Mesenchymal stem cell (in vitro differentiated cells and primary cell): Measurements from ENCODE around the gene ARAP2.

ENCODE experiments used
- DNase-seq: peaks from one replicate; pipeline ENCODE4 v3.0.0-alpha.2; 2013
- H2AFZ ChIP-seq: one replicate; pipeline ENCODE4 v1.6.1; 2013; ENCODE audit warnings: low read depth, mild to moderate bottlenecking, control low read depth, inconsistent platforms, low read length, moderate library complexity
- H2AK5ac ChIP-seq: 2 replicates; pipeline ENCODE4 v1.6.1; 2013; ENCODE audit warnings: low read length, moderate library complexity, mild to moderate bottlenecking, inconsistent platforms; ENCODE audit not compliant: severe bottlenecking
- H2BK120ac ChIP-seq: one replicate; pipeline ENCODE4 v1.6.1; 2013; ENCODE audit warnings: low read depth, mild to moderate bottlenecking, inconsistent platforms, low read length, moderate library complexity
- H2BK12ac ChIP-seq, 2 experiments: one replicate each; pipeline ENCODE4 v1.6.1; 2013; ENCODE audit warnings: inconsistent platforms in 2 of 2, low read length in 2 of 2, mild to moderate bottlenecking in 2 of 2, moderate library complexity in 2 of 2, control low read depth in 1 of 2
- H2BK15ac ChIP-seq: one replicate; pipeline ENCODE4 v1.6.1; 2013; ENCODE audit warnings: mild to moderate bottlenecking, low read depth, inconsistent platforms; ENCODE audit not compliant: poor library complexity, severe bottlenecking
- H2BK5ac ChIP-seq: 2 replicates; pipeline ENCODE4 v1.6.1; 2013; ENCODE audit warnings: low read depth, mild to moderate bottlenecking, low read length, control low read depth, inconsistent platforms; ENCODE audit not compliant: poor library complexity, severe bottlenecking
- H3K14ac ChIP-seq, 2 experiments: one replicate each; pipeline ENCODE4 v1.6.1; 2013; ENCODE audit warnings: inconsistent platforms in 2 of 2, low read length in 2 of 2, control low read depth in 1 of 2, mild to moderate bottlenecking in 1 of 2, moderate library complexity in 1 of 2
- H3K18ac ChIP-seq, 2 experiments: one replicate each; pipeline ENCODE4 v1.6.1; 2013; ENCODE audit warnings: inconsistent platforms in 2 of 2, low read length in 2 of 2, control low read depth in 1 of 2, low read depth in 1 of 2, mild to moderate bottlenecking in 1 of 2
- H3K23ac ChIP-seq, 2 experiments: one replicate each; pipeline ENCODE4 v1.6.1; 2013; ENCODE audit warnings: inconsistent platforms in 2 of 2, low read length in 2 of 2, mild to moderate bottlenecking in 2 of 2, moderate library complexity in 2 of 2, control low read depth in 1 of 2
- H3K27ac ChIP-seq: 2 replicates; pipeline ENCODE4 v1.5.1; 2013; ENCODE audit warnings: mild to moderate bottlenecking, moderate library complexity, low read length, control low read depth, inconsistent platforms; ENCODE audit not compliant: poor library complexity, severe bottlenecking
- H3K27me3 ChIP-seq, 2 experiments: 2 replicates each; pipeline versions ENCODE4 v1.6.1 to v1.7.0; 2013; ENCODE audit warnings: low read length in 2 of 2, mild to moderate bottlenecking in 2 of 2, moderate library complexity in 2 of 2, control low read depth in 1 of 2, inconsistent platforms in 1 of 2; ENCODE audit not compliant: control insufficient read depth in 1 of 2, insufficient read depth in 1 of 2
- H3K36me3 ChIP-seq, 2 experiments: 2 replicates each; pipeline versions ENCODE4 v1.6.1 to v1.7.0; 2013; ENCODE audit warnings: low read length in 2 of 2, control low read depth in 1 of 2, inconsistent platforms in 1 of 2, low read depth in 1 of 2, mild to moderate bottlenecking in 1 of 2; ENCODE audit not compliant: insufficient read depth in 2 of 2, control insufficient read depth in 1 of 2
- H3K4ac ChIP-seq, 2 experiments: one replicate each; pipeline ENCODE4 v1.6.1; 2013; ENCODE audit warnings: inconsistent platforms in 2 of 2, low read length in 2 of 2, mild to moderate bottlenecking in 2 of 2, moderate library complexity in 2 of 2, control low read depth in 1 of 2, low read depth in 1 of 2
- H3K4me1 ChIP-seq: 2 replicates; pipeline ENCODE4 v1.6.1; 2013; ENCODE audit warnings: low read depth, low read length, control low read depth; ENCODE audit not compliant: control insufficient read depth, insufficient read depth
- H3K4me2 ChIP-seq: 2 replicates; pipeline ENCODE4 v1.6.1; 2013; ENCODE audit warnings: low read length, mild to moderate bottlenecking, inconsistent platforms; ENCODE audit not compliant: poor library complexity, severe bottlenecking
- H3K4me3 ChIP-seq, 2 experiments: 2 replicates each; pipeline versions ENCODE4 v1.5.1 to v1.7.0; 2013; ENCODE audit warnings: low read length in 2 of 2, mild to moderate bottlenecking in 2 of 2, control low read depth in 1 of 2, low read depth in 1 of 2; ENCODE audit not compliant: insufficient read depth in 1 of 2
- H3K79me1 ChIP-seq: replicated peaks from 2 replicates; pipeline ENCODE4 v1.6.1; 2013; ENCODE audit warnings: mild to moderate bottlenecking, control low read depth, low read length, inconsistent platforms; ENCODE audit not compliant: poor library complexity, severe bottlenecking
- H3K9ac ChIP-seq: 2 replicates; pipeline ENCODE4 v1.7.0; 2013; ENCODE audit warnings: mild to moderate bottlenecking, low read length, moderate library complexity
- H3K9me3 ChIP-seq: 2 replicates; pipeline ENCODE4 v1.7.0; 2013; ENCODE audit warnings: mild to moderate bottlenecking, low read length; ENCODE audit not compliant: control insufficient read depth
- H4K8ac ChIP-seq: one replicate; pipeline ENCODE4 v1.6.1; 2013; ENCODE audit warnings: inconsistent platforms, mild to moderate bottlenecking, low read length, moderate library complexity
- H4K91ac ChIP-seq: one replicate; pipeline ENCODE4 v1.6.1; 2013; ENCODE audit warnings: mild to moderate bottlenecking, low read length, inconsistent platforms
- WGBS: methylation state at CpG from one replicate; pipeline ENCODE4 v1.1.7; 2013; ENCODE audit warnings: mixed read lengths; 5-methylcytosine and 5-hydroxymethylcytosine counted together

The ARAP2 gene

DNA sequence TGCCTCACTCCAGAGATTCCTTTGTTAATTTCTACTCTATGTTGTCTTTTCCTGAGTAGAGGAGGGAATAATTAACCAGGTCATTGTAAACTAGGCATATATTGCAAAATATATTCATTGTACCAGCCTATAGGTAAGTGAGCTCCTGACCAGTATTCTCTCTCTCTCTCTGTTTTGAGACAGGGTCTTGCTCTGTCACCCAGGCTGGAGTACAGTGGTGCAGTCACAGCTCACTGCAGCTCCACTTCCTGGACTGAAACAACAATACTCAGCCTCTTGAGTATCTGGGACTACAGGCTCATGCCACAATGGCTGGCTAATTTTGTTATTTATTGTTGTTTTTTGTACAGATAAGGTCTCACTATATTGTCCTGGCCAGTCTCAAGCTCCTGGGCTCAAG, 198.3 kb downstream of the ARAP2 start:
- H3K18ac ChIP-seq: no peak overlapping the region
- H3K14ac ChIP-seq: no peak overlapping the region
- H3K23ac ChIP-seq: no peak overlapping the region

DNA sequence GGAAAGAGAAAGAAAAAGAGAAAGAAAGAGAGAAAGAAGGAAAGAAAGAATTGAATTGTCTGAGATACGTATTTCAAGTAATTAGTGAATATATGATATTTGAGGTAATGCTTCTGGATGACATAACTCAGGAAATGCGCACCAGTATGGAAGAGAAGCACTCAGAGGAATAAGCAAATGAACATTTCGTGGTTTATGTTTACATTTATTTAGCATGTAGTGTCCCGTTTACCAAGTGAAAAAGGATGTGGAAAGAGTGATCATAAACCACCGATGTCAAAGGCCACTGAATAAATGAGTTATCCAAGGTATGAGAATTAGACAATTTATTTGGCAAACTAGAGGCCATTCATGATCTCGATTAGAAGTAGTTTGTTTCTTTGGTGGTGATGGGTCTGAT, 200.4 kb downstream of the ARAP2 start:
- DNase-seq: peak; percentile 86

More for the DNA sequence above, 198.3 kb downstream of the ARAP2 start:
- Histone ChIP-seq H3K4me1 (no peaks in the 10 kb centered on the region), H3K27me3 (no peaks in the 10 kb centered on the region), H4K8ac (no peak overlapping the region), H2AK5ac (no peak overlapping the region), H2BK15ac (no peak overlapping the region), H3K9me3 (no peaks in the 10 kb centered on the region), H3K36me3 (no peaks in the 10 kb centered on the region), H3K4ac (no peak overlapping the region), H3K9ac (no peak overlapping the region), H3K4me3 (no peak overlapping the region), H3K79me1 (no peaks in the 10 kb centered on the region), H2BK12ac (no peak overlapping the region), H4K91ac (no peak overlapping the region), H2AFZ (no peak overlapping the region), H2BK5ac (no peak overlapping the region), H3K4me2 (no peak overlapping the region), H2BK120ac (no peak overlapping the region), H3K27ac (no peak overlapping the region)
- no peak for DNase-seq

DNA sequence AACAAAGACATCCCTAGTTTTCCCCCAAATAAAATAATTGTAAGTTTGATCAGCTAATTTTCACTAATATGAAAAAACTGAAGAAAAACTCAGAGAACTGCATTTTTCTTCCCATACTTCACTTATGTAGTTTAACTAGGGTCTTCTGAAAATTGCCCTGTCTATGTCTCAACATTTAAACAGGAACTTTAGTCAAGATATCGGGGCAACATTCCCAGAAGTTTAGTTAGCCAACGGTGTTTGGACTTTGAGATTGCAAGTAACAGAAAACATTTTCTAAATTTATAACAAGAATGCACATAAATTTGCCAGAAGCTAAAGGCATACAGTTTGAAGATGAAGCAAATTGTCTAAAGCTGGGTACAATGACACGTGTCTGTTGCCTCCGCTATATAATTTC, 201.1 kb downstream of the ARAP2 start:
- H3K18ac ChIP-seq: no peak overlapping the region
- no peaks in the 10 kb centered on the region for H3K9me3 ChIP-seq
- H2AFZ ChIP-seq: no peak overlapping the region
- H2BK15ac ChIP-seq: no peak overlapping the region
- no peak overlapping the region for H2BK5ac ChIP-seq
- no peak overlapping the region for H3K14ac ChIP-seq
- no peaks in the 10 kb centered on the region for H3K27me3 ChIP-seq
- no peaks in the 10 kb centered on the region for H3K36me3 ChIP-seq
- no peak overlapping the region for H2BK12ac ChIP-seq
- no peak overlapping the region for H2AK5ac ChIP-seq
- H4K8ac ChIP-seq: no peak overlapping the region
- H3K4ac ChIP-seq: no peak overlapping the region
- H3K79me1 ChIP-seq: no peaks in the 10 kb centered on the region
- H3K9ac ChIP-seq: no peak overlapping the region
- WGBS: 90% methylated on average over 2 of the region's 4 CpGs
- no peak overlapping the region for H3K4me3 ChIP-seq
- no peaks in the 10 kb centered on the region for H3K4me1 ChIP-seq
- no peak overlapping the region for H3K27ac ChIP-seq
- no peak overlapping the region for H3K23ac ChIP-seq
- no peak overlapping the region for H3K4me2 ChIP-seq
- no peak overlapping the region for H2BK120ac ChIP-seq
- no peak for DNase-seq
- no peak overlapping the region for H4K91ac ChIP-seq

More for the DNA sequence above, 200.4 kb downstream of the ARAP2 start:
- Histone ChIP-seq H3K9me3 (no peaks in the 10 kb centered on the region), H4K8ac (no peak overlapping the region), H3K79me1 (no peaks in the 10 kb centered on the region), H2AFZ (no peak overlapping the region), H3K4me2 (no peak overlapping the region), H3K18ac (no peak overlapping the region), H3K14ac (no peak overlapping the region), H3K36me3 (no peaks in the 10 kb centered on the region), H2AK5ac (no peak overlapping the region), H2BK15ac (no peak overlapping the region), H3K4ac (no peak overlapping the region), H3K23ac (no peak overlapping the region), H3K4me1 (no peaks in the 10 kb centered on the region), H3K27me3 (no peaks in the 10 kb centered on the region), H2BK12ac (no peak overlapping the region), H3K4me3 (no peak overlapping the region), H3K9ac (no peak overlapping the region), H3K27ac (no peak overlapping the region), H4K91ac (no peak overlapping the region), H2BK120ac (no peak overlapping the region), H2BK5ac (no peak overlapping the region)
- WGBS: 14% methylated on average over 6 of the region's 6 CpGs

DNA sequence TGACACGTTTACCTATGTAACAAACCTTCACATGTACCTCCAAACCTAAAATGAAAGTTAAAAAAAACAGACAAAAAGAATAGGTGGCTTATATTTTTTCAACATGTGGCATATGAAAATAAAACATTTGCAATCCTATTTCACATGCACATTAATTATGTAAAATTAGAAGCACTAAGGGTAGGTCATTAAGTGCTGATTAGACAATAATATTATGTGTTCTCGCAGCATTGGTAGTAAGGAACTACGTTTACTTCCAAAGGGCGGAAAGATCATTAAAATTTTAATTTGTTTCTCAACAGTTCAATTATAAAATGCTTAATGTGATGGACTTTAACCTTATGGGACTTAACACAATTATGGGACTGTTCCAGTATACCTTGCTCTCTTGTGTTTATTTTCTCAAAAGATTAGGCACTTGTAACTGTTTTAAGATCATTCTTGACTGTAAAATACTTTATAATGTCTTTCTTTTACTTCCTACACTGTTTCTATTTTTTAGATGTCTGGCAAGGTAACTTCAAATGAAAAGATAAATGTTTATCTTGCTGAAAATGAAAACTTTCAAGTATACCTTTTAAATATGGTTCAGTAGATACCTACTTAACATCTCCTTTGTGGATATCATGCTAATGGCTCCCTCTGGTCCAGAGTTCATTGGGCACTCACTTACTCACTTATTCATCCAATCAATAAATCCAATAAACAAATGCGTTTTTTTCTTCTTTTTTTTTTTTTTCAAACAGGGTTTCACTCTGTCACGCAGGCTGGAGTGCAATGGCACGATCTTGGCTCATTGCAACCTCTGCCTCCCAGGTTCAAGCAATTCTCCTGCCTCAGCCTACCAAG, 202.0 kb downstream of the ARAP2 start:
- no peak overlapping the region for H3K4me2 ChIP-seq
- no peaks in the 10 kb centered on the region for H3K79me1 ChIP-seq
- DNase-seq: no peak
- no peak overlapping the region for H2BK120ac ChIP-seq
- no peak overlapping the region for H2AK5ac ChIP-seq
- no peak overlapping the region for H3K27ac ChIP-seq
- no peak overlapping the region for H3K14ac ChIP-seq
- no peak overlapping the region for H2AFZ ChIP-seq
- H3K9me3 ChIP-seq: peaks cover 6% of the 10 kb centered on the region
- no peaks in the 10 kb centered on the region for H3K36me3 ChIP-seq
- H3K27me3 ChIP-seq: no peaks in the 10 kb centered on the region
- no peak overlapping the region for H4K8ac ChIP-seq
- H2BK15ac ChIP-seq: no peak overlapping the region
- H3K4me3 ChIP-seq: no peak overlapping the region
- no peak overlapping the region for H3K9ac ChIP-seq
- H4K91ac ChIP-seq: no peak overlapping the region
- H2BK12ac ChIP-seq: no peak overlapping the region
- no peak overlapping the region for H2BK5ac ChIP-seq
- H3K4ac ChIP-seq: no peak overlapping the region
- WGBS: 93% methylated on average over 4 of the region's 7 CpGs
- no peaks in the 10 kb centered on the region for H3K4me1 ChIP-seq
- no peak overlapping the region for H3K23ac ChIP-seq
- no peak overlapping the region for H3K18ac ChIP-seq
